ENCODE data around the gene EZH1. TPM values are rescaled to one million over a fixed set of nuclear protein-coding genes. Genes with fewer than 3 reads are reported as not detected.

Gene EZH1
- total and polyA plus RNA-seq, 2 experiments from 2014 or later = 9.5 to 22.5 TPM

GRCh38 chr17:42783062-42783790 is 38.4 kb upstream of the EZH1 start:
- H3K4me2 ChIP-seq = no peak overlapping the region
- DNase-seq (ENCODE audit: low spot score) = no peak
- H3K27me3 ChIP-seq = peaks cover 11% of the 10 kb centered on the region
- no peaks in the 10 kb centered on the region for H4K20me1 ChIP-seq (ENCODE audit: insufficient read depth, poor library complexity, severe bottlenecking)
- no peak overlapping the region for H2AFZ ChIP-seq
- H3K4me1 ChIP-seq (ENCODE audit: insufficient read depth) = peaks cover 17% of the 10 kb centered on the region
- H3K4me3 ChIP-seq = no peak overlapping the region
- no peaks in the 10 kb centered on the region for H3K36me3 ChIP-seq (replicated peaks; ENCODE audit: insufficient read depth, low read depth)
- H3K27ac ChIP-seq = no peak overlapping the region
- no peak for TF ChIP-seq EZH2phosphoT487 (IDR thresholded peaks at IDR 0.05; ENCODE audit: low read depth, severe bottlenecking, unreplicated experiment)
- no peak for TF ChIP-seq EZH2 (IDR thresholded peaks at IDR 0.05; ENCODE audit: borderline replicate concordance)
- TF ChIP-seq CTCF (IDR thresholded peaks at IDR 0.05; ENCODE audit: poor library complexity) = no peak
- no peaks in the 10 kb centered on the region for H3K9me3 ChIP-seq (ENCODE audit: low read depth)
- no peaks in the 10 kb centered on the region for H3K79me2 ChIP-seq
- 58% methylated on average over 9 of the region's 9 CpGs for WGBS (ENCODE audit: low lambda C conversion rate, missing lambda C conversion rate)
- H3K9me2 ChIP-seq (replicated peaks; ENCODE audit: insufficient read depth) = no peaks in the 10 kb centered on the region

DNA sequence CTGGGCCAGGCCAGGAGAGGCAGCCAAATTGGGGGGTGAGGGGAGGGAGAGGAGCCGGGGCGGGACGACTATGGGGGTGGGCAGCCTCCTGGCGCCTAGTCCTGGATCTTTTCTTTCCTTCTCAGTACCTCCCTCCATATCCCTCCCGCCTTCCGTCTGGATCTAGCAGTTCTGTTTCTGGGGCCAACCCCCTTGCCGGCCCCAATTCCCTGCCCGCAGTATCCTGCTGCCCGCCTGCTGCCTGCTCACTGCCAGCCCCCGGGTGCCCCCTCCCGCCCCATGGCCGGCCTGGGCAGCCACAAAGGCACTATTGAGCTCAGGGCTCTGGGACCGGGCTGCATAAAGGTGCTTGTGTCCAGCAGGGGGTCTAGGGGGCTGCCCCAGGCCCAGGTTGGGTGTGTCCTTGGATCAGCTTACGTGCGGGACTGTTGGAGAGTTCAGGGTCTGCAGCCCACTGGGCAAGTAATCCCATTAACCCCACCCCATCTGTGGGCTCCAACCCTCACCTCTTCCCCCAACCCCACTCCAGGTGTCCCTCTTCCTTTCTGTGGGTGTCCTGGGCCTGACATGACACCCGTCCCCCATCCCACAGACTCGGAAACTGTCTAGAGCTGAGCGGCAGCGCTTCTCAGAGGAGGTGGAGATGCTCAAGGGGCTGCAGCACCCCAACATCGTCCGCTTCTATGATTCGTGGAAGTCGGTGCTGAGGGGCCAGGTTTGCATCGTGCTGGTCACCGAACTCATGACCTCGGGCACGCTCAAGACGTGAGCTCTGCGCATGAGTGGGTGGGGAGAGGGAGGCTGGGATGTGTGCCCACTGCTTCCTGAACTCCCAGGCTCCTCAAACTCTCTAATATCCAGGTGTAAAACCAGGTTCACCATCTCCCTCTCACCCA is 37.6 kb upstream of the EZH1 start:
- 87% methylated on average over 25 of the region's 29 CpGs for WGBS (ENCODE audit: low lambda C conversion rate, missing lambda C conversion rate)
- H3K4me3 ChIP-seq = no peak overlapping the region
- no peaks in the 10 kb centered on the region for H3K36me3 ChIP-seq (replicated peaks; ENCODE audit: insufficient read depth, low read depth)
- H3K9me3 ChIP-seq (ENCODE audit: low read depth) = no peaks in the 10 kb centered on the region
- H3K9me2 ChIP-seq (replicated peaks; ENCODE audit: insufficient read depth) = no peaks in the 10 kb centered on the region
- no peak overlapping the region for H2AFZ ChIP-seq
- peak overlapping the region; percentile 99 for H3K4me2 ChIP-seq
- H3K79me2 ChIP-seq = no peaks in the 10 kb centered on the region
- no peaks in the 10 kb centered on the region for H4K20me1 ChIP-seq (ENCODE audit: insufficient read depth, poor library complexity, severe bottlenecking)
- TF ChIP-seq EZH2phosphoT487 (IDR thresholded peaks at IDR 0.05; ENCODE audit: low read depth, severe bottlenecking, unreplicated experiment) (no peak), EZH2 (IDR thresholded peaks at IDR 0.05; ENCODE audit: borderline replicate concordance) (no peak), CTCF (IDR thresholded peaks at IDR 0.05; ENCODE audit: poor library complexity) (no peak)
- no peak for DNase-seq (ENCODE audit: low spot score)
- peaks cover 17% of the 10 kb centered on the region for H3K4me1 ChIP-seq (ENCODE audit: insufficient read depth)
- H3K27ac ChIP-seq = no peak overlapping the region
- H3K27me3 ChIP-seq = peaks cover 11% of the 10 kb centered on the region

- no peak overlapping the region for H3K4me3 ChIP-seq
Measured at GRCh38 chr17:42781639-42782165, 36.9 kb upstream of the EZH1 start.

More at GRCh38 chr17:42781639-42782165, 36.9 kb upstream of the EZH1 start:
- Histone ChIP-seq H3K36me3 (replicated peaks; ENCODE audit: insufficient read depth, low read depth) (no peaks in the 10 kb centered on the region), H3K27ac (no peak overlapping the region), H3K27me3 (peaks cover 11% of the 10 kb centered on the region), H2AFZ (no peak overlapping the region), H3K79me2 (no peaks in the 10 kb centered on the region), H3K9me2 (replicated peaks; ENCODE audit: insufficient read depth) (no peaks in the 10 kb centered on the region), H3K9me3 (ENCODE audit: low read depth) (no peaks in the 10 kb centered on the region), H3K4me2 (peak overlapping the region; percentile 99), H4K20me1 (ENCODE audit: insufficient read depth, poor library complexity, severe bottlenecking) (no peaks in the 10 kb centered on the region), H3K4me1 (ENCODE audit: insufficient read depth) (peaks cover 17% of the 10 kb centered on the region)
- no peak for DNase-seq (ENCODE audit: low spot score)
- TF ChIP-seq EZH2phosphoT487 (IDR thresholded peaks at IDR 0.05; ENCODE audit: low read depth, severe bottlenecking, unreplicated experiment) = no peak
- TF ChIP-seq CTCF (IDR thresholded peaks at IDR 0.05; ENCODE audit: poor library complexity) = no peak
- TF ChIP-seq EZH2 (IDR thresholded peaks at IDR 0.05; ENCODE audit: borderline replicate concordance) = no peak
- WGBS (ENCODE audit: low lambda C conversion rate, missing lambda C conversion rate) = 88% methylated on average over 10 of the region's 10 CpGs
